Inflammatory macrophage treated with lipopolysaccharide for 1 hour (primary cell): ENCODE measurements around the gene ENTPD5.
"Not testable (repeated sequence)": the region's sequence is repeated elsewhere in the genome, so short reads cannot be mapped to it uniquely, and the experiment has no call there.

Experiments used
- DNase-seq, 2 donors: peaks; one replicate each; pipeline ENCODE4 v3.0.0-alpha.2; 2020 to 2022

The ENTPD5 gene

GRCh38 chr14:74018586-74019407, at the start of gene ENTPD5, which contains the start of gene BBOF1:
ENTPD5 (minus strand) TSS chr14:74019288; CDS start chr14:73988102, 31,186 bp downstream.
BBOF1 (plus strand) TSS chr14:74019349; CDS start chr14:74019479, 130 bp downstream.
- DNase-seq, result peak; percentile 82 to 89

- DNase-seq, result no peak
Measured at GRCh38 chr14:74065746-74066575, 46.9 kb upstream of the ENTPD5 start.

- DNase-seq, result peak; percentile 27 to 30
Measured at GRCh38 chr14:74064883-74065282, 45.8 kb upstream of the ENTPD5 start.

GRCh38 chr14:74064426-74064825, 45.3 kb upstream of the ENTPD5 start:
- DNase-seq, result peak; percentile 20 to 21

GRCh38 chr14:74062809-74063150, 43.7 kb upstream of the ENTPD5 start:
- DNase-seq, result no peak

- peak in 1 of 2 donors; percentile 17 for DNase-seq
Measured at GRCh38 chr14:74049876-74050495, 30.9 kb upstream of the ENTPD5 start.

GRCh38 chr14:74048281-74048680, 29.2 kb upstream of the ENTPD5 start:
- DNase-seq, result no peak

GRCh38 chr14:74045522-74045921, 26.4 kb upstream of the ENTPD5 start:
- no peak for DNase-seq

- DNase-seq, result no peak
Measured at GRCh38 chr14:74042296-74042695, 23.2 kb upstream of the ENTPD5 start.

- DNase-seq, result peak; percentile 42 to 89
Measured at GRCh38 chr14:74038020-74038859, 19.2 kb upstream of the ENTPD5 start.

- no peak for DNase-seq
Measured at GRCh38 chr14:74035556-74035955, 16.5 kb upstream of the ENTPD5 start.

- no peak for DNase-seq
Measured at GRCh38 chr14:74034572-74034971, 15.5 kb upstream of the ENTPD5 start.

GRCh38 chr14:74029136-74029535, 10.0 kb upstream of the ENTPD5 start:
- no peak for DNase-seq

GRCh38 chr14:74022346-74022745, 3.3 kb upstream of the ENTPD5 start:
- no peak for DNase-seq

GRCh38 chr14:74019408-74020137, 485 bp upstream of the ENTPD5 start:
- DNase-seq, result no peak

- peak; percentile 62 to 68 for DNase-seq
Measured at GRCh38 chr14:74018174-74018585, 908 bp downstream of the ENTPD5 start.

- peak in 1 of 2 donors; percentile 17 for DNase-seq
Measured at GRCh38 chr14:74015963-74016362, 3.1 kb downstream of the ENTPD5 start.

GRCh38 chr14:74015176-74015575, 3.9 kb downstream of the ENTPD5 start:
- DNase-seq, result no peak

- no peak for DNase-seq
Measured at GRCh38 chr14:74014299-74014698, 4.8 kb downstream of the ENTPD5 start.

GRCh38 chr14:74008843-74009499, 10.1 kb downstream of the ENTPD5 start:
- no peak for DNase-seq

GRCh38 chr14:74005664-74006063, 13.4 kb downstream of the ENTPD5 start:
- DNase-seq, result not testable (repeated sequence)
